HCT116 (cell line): ENCODE measurements around the gene TBP. TPM values are rescaled to one million over a fixed set of nuclear protein-coding genes. Genes with fewer than 3 reads are reported as not detected.

Source experiments
- ATAC-seq: fragments of 200-7000 bp; cut with Tn5 transposase; 2 replicates; pipeline ENCODE4 v1.9.1; 2020; ENCODE audit warnings: mild to moderate bottlenecking, moderate library complexity
- BruUV-seq: library from RNA; stranded (reverse); fragments of 400-500 nt; replicated peaks from 2 replicates; lab custom pipeline; 2021; lab: Mats Ljungman, UMichigan
- CTCF ChIA-PET: fragments of 300-600 bp; sonication (Branson Sonifier 250); formaldehyde crosslinking; loops from one replicate; lab custom pipeline; 2021; ENCODE audit warnings: antibody characterized with exemption; lab: Charles Lee
- POLR2A ChIA-PET: fragments of 300-600, 350-600 bp; sonication (Branson Sonifier 250); formaldehyde crosslinking; loops from one replicate; lab custom pipeline; 2021; ENCODE audit warnings: antibody characterized with exemption; lab: Charles Lee
- RAD21 ChIA-PET, 2 experiments: fragments of 300-600 bp; sonication (Branson Sonifier 250); formaldehyde crosslinking; loops; one replicate each; lab custom pipeline; 2023; ENCODE audit warnings: low total read pairs in 2 of 2; ENCODE audit not compliant: uncharacterized antibody in 2 of 2, unreplicated experiment in 2 of 2, low non-redundant PET in 1 of 2; lab: Charles Lee
- DNase-seq: peaks from one replicate; pipeline ENCODE4 v3.0.0-alpha.2; 2010; ENCODE audit warnings: low read depth, low spot score
- H2AFZ ChIP-seq: fragments of 200-600 bp; shearing (Covaris generic), sonication (generic); 2 replicates; pipeline ENCODE4 v1.6.1; 2017; ENCODE audit warnings: low read depth, mixed run types, mixed read lengths, antibody characterized with exemption, low read length; ENCODE audit not compliant: poor library complexity, severe bottlenecking
- H3K27ac ChIP-seq: 2 replicates; pipeline ENCODE4 v1.5.1; 2012; ENCODE audit warnings: low read depth, low read length
- H3K27me3 ChIP-seq: fragments of 200-600 bp; sonication (generic); 2 replicates; pipeline ENCODE4 v1.6.1; 2016; ENCODE audit warnings: mixed run types, low read length, mixed read lengths; ENCODE audit not compliant: insufficient read depth
- H3K36me3 ChIP-seq, 2 experiments: fragments of 200-500 bp in 1 of 2; fragments of 200-600 bp in 1 of 2; sonication (Bioruptor generic) in 1 of 2; sonication (generic) in 1 of 2; 2 replicates each; pipeline versions ENCODE4 v1.5.1 to v1.6.1; 2014 to 2016; ENCODE audit warnings: low read length in 2 of 2, inconsistent platforms in 1 of 2, mixed read lengths in 1 of 2, mixed run types in 1 of 2; ENCODE audit not compliant: insufficient read depth in 2 of 2, control insufficient read depth in 1 of 2
- H3K4me1 ChIP-seq, 2 experiments: fragments of 200-600 bp in 1 of 2; sonication (generic) in 1 of 2; 2 replicates each; pipeline versions ENCODE4 v1.5.1 to v1.6.1; 2012 to 2017; ENCODE audit warnings: low read length in 2 of 2, inconsistent platforms in 1 of 2, mild to moderate bottlenecking in 1 of 2, mixed read lengths in 1 of 2, mixed run types in 1 of 2, moderate library complexity in 1 of 2; ENCODE audit not compliant: insufficient read depth in 2 of 2, control insufficient read depth in 1 of 2
- H3K4me2 ChIP-seq: fragments of 200-600 bp; sonication (generic); 2 replicates; pipeline ENCODE4 v1.6.1; 2017; ENCODE audit warnings: mixed run types, low read length, mixed read lengths
- H3K4me3 ChIP-seq, 2 experiments: fragments of 200-600 bp in 1 of 2; sonication (generic) in 1 of 2; replicated peaks in 1 of 2; 2 replicates each; pipeline ENCODE4 v1.5.1; 2011 to 2016; ENCODE audit warnings: low read length in 2 of 2, control low read depth in 1 of 2, low read depth in 1 of 2, mild to moderate bottlenecking in 1 of 2, mixed read lengths in 1 of 2, mixed run types in 1 of 2
- H3K79me2 ChIP-seq: fragments of 200-600 bp; sonication (generic); 2 replicates; pipeline ENCODE4 v1.6.1; 2017; ENCODE audit warnings: mild to moderate bottlenecking, mixed run types, low read length, moderate library complexity, mixed read lengths; ENCODE audit not compliant: insufficient read depth
- H3K9ac ChIP-seq: fragments of 200-600 bp; sonication (generic); 2 replicates; pipeline ENCODE4 v1.6.1; 2016; ENCODE audit warnings: low read length, mixed read lengths
- H3K9me2 ChIP-seq: fragments of 200-600 bp; sonication (generic), shearing (Covaris generic); 2 replicates; pipeline ENCODE4 v1.6.1; 2017; ENCODE audit warnings: mixed run types, mild to moderate bottlenecking, moderate library complexity; ENCODE audit not compliant: insufficient read depth
- H3K9me3 ChIP-seq, 2 experiments: fragments of 200-500 bp in 1 of 2; fragments of 200-600 bp in 1 of 2; sonication (Bioruptor generic) in 1 of 2; sonication (generic) in 1 of 2; 2 replicates each; pipeline ENCODE4 v1.6.1; 2014 to 2017; ENCODE audit warnings: low read length in 2 of 2, mixed read lengths in 2 of 2, inconsistent platforms in 1 of 2, low read depth in 1 of 2, mild to moderate bottlenecking in 1 of 2, mixed run types in 1 of 2, moderate library complexity in 1 of 2; ENCODE audit not compliant: control insufficient read depth in 1 of 2, insufficient read depth in 1 of 2
- H4K20me1 ChIP-seq: fragments of 200-600 bp; sonication (generic), shearing (Covaris generic); 2 replicates; pipeline ENCODE4 v1.6.1; 2017; ENCODE audit warnings: mixed run types, mild to moderate bottlenecking, moderate library complexity; ENCODE audit not compliant: insufficient read depth
- CEBPB ChIP-seq: IDR thresholded peaks from 2 replicates; pipeline ENCODE4 v1.6.1; 2012; ENCODE audit warnings: low read depth
- EGR1 ChIP-seq: IDR thresholded peaks from 2 replicates; pipeline ENCODE4 v1.6.1; 2012; ENCODE audit warnings: low read depth
- ELF1 ChIP-seq: IDR thresholded peaks from 2 replicates; pipeline ENCODE4 v1.6.1; 2012; ENCODE audit warnings: low read depth, borderline replicate concordance
- EZH2 ChIP-seq: fragments of 200-600 bp; sonication (generic); IDR thresholded peaks from 2 replicates; pipeline ENCODE4 v1.6.1; 2017; ENCODE audit warnings: antibody characterized with exemption, mixed run types
- EZH2phosphoT487 ChIP-seq: fragments of 200-600 bp; IDR thresholded peaks from 2 replicates; pipeline ENCODE4 v1.6.1; 2018; ENCODE audit warnings: antibody characterized with exemption, borderline replicate concordance
- FOSL1 ChIP-seq: IDR thresholded peaks from 2 replicates; pipeline ENCODE4 v1.6.1; 2012; ENCODE audit warnings: low read depth
- JUND ChIP-seq: IDR thresholded peaks from 2 replicates; pipeline ENCODE4 v1.6.1; 2012
- POLR2AphosphoS5 ChIP-seq: IDR thresholded peaks from 2 replicates; pipeline ENCODE4 v1.6.1; 2011; ENCODE audit warnings: mild to moderate bottlenecking, low read depth, low read length, moderate library complexity
- RAD21 ChIP-seq: IDR thresholded peaks from 2 replicates; pipeline ENCODE4 v1.6.1; 2012; ENCODE audit warnings: low read depth, mild to moderate bottlenecking
- SIN3A ChIP-seq: IDR thresholded peaks from 2 replicates; pipeline ENCODE4 v1.6.1; 2012; ENCODE audit warnings: low read depth
- SP1 ChIP-seq: IDR thresholded peaks from 2 replicates; pipeline ENCODE4 v1.6.1; 2012; ENCODE audit warnings: low read depth
- TCF7L2 ChIP-seq: IDR thresholded peaks from 2 replicates; pipeline ENCODE4 v1.7.0; 2011; ENCODE audit warnings: borderline replicate concordance, inconsistent platforms; ENCODE audit not compliant: insufficient read depth, insufficient read length; ENCODE audit errors: extremely low read depth
- YY1 ChIP-seq: IDR thresholded peaks from 2 replicates; pipeline ENCODE4 v1.6.1; 2011; ENCODE audit warnings: low read length, low read depth, moderate library complexity, mild to moderate bottlenecking; ENCODE audit not compliant: insufficient replicate concordance; ENCODE audit errors: extremely low read depth
- ZFX ChIP-seq: fragments of 450-650 bp; IDR thresholded peaks from 2 replicates; pipeline ENCODE4 v1.6.1; 2017
- ZNF274 ChIP-seq: fragments of 200-500 bp; sonication (Bioruptor generic); IDR thresholded peaks from 2 replicates; pipeline ENCODE4 v1.6.1; 2014; ENCODE audit warnings: mild to moderate bottlenecking, low read depth, low read length, inconsistent platforms
- intact Hi-C: fragments of 100-400 bp; cut with micrococcal nuclease; formaldehyde crosslinking; loops from 2 replicates; pipeline ENCODE4 v1.10.0; 2022
- total RNA-seq: library from RNA; stranded (reverse); gene quantifications from one replicate; pipeline ENCODE4 v1.2.1, GENCODE V29; 2021; ENCODE audit not compliant: unreplicated experiment
- TF ChIP-seq, protein P1 (sequence below): IDR thresholded peaks from 2 replicates; pipeline ENCODE4 v1.6.1; 2012
- TF ChIP-seq, protein P2 (sequence below): IDR thresholded peaks from 2 replicates; pipeline ENCODE4 v1.6.1; 2012
- TF ChIP-seq, protein P3 (sequence below): IDR thresholded peaks from 2 replicates; pipeline ENCODE4 v1.6.1; 2011; ENCODE audit warnings: mild to moderate bottlenecking, low read length, moderate library complexity; ENCODE audit not compliant: insufficient replicate concordance; ENCODE audit errors: extremely low read depth
- TF ChIP-seq, protein P4 (sequence below): IDR thresholded peaks from 2 replicates; pipeline ENCODE4 v1.6.1; 2012; ENCODE audit warnings: low read depth

Gene TBP
- total RNA-seq, 1 experiment from 2014 or later = 22.7 TPM

DNA sequence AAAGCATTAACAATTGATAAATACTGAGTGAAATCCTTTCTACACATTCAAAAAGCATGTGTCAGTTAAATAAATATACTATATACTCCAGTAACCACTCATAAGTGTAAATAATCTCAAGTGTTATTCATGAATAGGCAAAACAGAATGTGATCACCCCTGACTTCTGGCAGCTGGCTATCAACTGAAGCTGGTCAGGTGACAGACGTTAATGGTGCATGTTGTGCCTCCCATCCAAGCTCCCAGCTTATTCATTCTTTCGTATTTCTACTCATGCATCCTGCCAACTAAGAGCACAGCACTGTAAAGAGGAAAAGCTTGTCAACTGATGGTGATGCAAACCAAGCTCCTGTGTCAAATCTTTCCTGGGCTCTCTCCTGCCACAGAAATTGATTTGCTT lies 8.8 kb upstream of the TBP start (continued):
- TF ChIP-seq POLR2AphosphoS5 (no peak), CEBPB (no peak)

DNA sequence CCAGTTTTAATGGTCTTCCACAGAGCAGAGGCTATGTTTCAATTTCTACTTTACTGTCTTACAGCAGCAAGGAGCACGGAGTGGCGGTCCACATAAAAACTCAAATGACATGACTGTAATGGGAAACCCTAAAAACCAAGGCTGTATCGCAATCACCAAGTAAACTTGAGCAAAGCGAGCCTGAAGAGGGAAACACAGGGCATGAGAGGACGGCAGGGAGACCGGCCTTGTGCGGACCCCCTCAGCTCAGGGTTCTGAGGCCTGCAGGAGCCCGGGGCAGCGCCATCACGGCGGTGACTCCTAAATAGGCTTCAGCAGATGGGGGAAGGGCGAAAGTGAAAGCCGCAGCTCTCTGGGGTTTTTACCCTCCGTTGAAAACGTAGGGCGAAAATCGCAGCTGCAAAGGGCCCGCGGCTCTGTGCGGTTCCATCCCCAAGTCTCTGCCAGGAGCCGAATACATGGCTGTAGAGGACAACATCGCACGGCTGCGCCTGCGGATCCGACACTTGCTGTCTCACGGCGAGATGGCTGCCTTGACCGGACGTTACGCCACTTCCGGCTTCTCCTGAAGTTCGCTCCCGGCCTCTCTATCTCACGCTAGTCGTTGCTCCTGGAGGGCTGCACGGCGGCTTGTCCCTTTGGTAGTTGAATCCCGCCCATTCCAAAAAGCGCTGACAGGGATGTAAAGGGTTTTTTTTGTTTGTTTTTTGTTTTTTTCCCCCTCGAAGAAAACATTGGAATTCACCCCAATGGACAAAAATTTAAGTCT lies 1.2 kb upstream of the TBP start, which contains the start of gene PSMB1:
Gene PSMB1 (minus strand): TSS at position 543 of the 769 bp plus-strand sequence. CDS start 65 bp downstream, at position 478.
- peak within 1 kb of the TSS; percentile 99 for H3K9ac ChIP-seq
- CTCF ChIA-PET = no interaction called here
- H3K27ac ChIP-seq = peak within 1 kb of the TSS; percentile 79
- peaks cover 89% of the 10 kb centered on the region for H3K79me2 ChIP-seq
- peaks cover 21 to 32% of the 10 kb centered on the region in 2 experiments for H3K36me3 ChIP-seq
- peaks cover 22% of the 10 kb centered on the region; the same call in 1 of the 2 replicates for H4K20me1 ChIP-seq
- no peaks in the 10 kb centered on the region for H3K9me2 ChIP-seq
- BruUV-seq = no TSS peak
- POLR2A ChIA-PET = no interaction called here
- RAD21 ChIA-PET = no interaction called here
- no peaks in the 10 kb centered on the region for H3K9me3 ChIP-seq
- peak; percentile 75 for ATAC-seq
- intact Hi-C loops = loop anchor here (2.0 kb wide), 1 partner anchor 850 kb away; the partner anchor contains the start of genes C6orf120 and WDR27
- peaks cover 12 to 16% of the 10 kb centered on the region in 2 experiments for H3K4me1 ChIP-seq
- peak within 1 kb of the TSS; percentile 93 for H3K4me2 ChIP-seq
- peak within 1 kb of the TSS; percentile 98 for H2AFZ ChIP-seq
- peak within 1 kb of the TSS; percentile 91 to 99 for H3K4me3 ChIP-seq
- peak; percentile 95 for DNase-seq
- H3K27me3 ChIP-seq = no peaks in the 10 kb centered on the region
- no peak for TF ChIP-seq ZNF274
- TF ChIP-seq RAD21 = no peak
- TF ChIP-seq YY1 = peak; percentile 91
- 0 out of 2 replicates have a peak, but pooled peaks have one; percentile 14 for TF ChIP-seq EGR1
- TF ChIP-seq, protein P1, sequence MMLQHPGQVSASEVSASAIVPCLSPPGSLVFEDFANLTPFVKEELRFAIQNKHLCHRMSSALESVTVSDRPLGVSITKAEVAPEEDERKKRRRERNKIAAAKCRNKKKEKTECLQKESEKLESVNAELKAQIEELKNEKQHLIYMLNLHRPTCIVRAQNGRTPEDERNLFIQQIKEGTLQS = no peak
- peak; percentile 86 for TF ChIP-seq ZFX
- no peak; the same call in 1 of the 2 replicates for TF ChIP-seq CEBPB
- TF ChIP-seq, protein P2, sequence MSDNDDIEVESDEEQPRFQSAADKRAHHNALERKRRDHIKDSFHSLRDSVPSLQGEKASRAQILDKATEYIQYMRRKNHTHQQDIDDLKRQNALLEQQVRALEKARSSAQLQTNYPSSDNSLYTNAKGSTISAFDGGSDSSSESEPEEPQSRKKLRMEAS = peak; percentile 76
- TF ChIP-seq, protein P3, sequence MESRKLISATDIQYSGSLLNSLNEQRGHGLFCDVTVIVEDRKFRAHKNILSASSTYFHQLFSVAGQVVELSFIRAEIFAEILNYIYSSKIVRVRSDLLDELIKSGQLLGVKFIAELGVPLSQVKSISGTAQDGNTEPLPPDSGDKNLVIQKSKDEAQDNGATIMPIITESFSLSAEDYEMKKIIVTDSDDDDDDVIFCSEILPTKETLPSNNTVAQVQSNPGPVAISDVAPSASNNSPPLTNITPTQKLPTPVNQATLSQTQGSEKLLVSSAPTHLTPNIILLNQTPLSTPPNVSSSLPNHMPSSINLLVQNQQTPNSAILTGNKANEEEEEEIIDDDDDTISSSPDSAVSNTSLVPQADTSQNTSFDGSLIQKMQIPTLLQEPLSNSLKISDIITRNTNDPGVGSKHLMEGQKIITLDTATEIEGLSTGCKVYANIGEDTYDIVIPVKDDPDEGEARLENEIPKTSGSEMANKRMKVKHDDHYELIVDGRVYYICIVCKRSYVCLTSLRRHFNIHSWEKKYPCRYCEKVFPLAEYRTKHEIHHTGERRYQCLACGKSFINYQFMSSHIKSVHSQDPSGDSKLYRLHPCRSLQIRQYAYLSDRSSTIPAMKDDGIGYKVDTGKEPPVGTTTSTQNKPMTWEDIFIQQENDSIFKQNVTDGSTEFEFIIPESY = peak; percentile 60
- no peak for TF ChIP-seq EZH2
- TF ChIP-seq EZH2phosphoT487 = no peak
- TF ChIP-seq POLR2AphosphoS5 = peak; percentile 97
- TF ChIP-seq SP1 = peak; percentile 31; the same call in 1 of the 2 replicates
- TF ChIP-seq TCF7L2 = peak; percentile 46
- peak; percentile 64; the same call in 1 of the 2 replicates for TF ChIP-seq SIN3A
- TF ChIP-seq JUND = no peak
- peak; percentile 80 for TF ChIP-seq ELF1
- TF ChIP-seq FOSL1 = no peak
- TF ChIP-seq, protein P4, sequence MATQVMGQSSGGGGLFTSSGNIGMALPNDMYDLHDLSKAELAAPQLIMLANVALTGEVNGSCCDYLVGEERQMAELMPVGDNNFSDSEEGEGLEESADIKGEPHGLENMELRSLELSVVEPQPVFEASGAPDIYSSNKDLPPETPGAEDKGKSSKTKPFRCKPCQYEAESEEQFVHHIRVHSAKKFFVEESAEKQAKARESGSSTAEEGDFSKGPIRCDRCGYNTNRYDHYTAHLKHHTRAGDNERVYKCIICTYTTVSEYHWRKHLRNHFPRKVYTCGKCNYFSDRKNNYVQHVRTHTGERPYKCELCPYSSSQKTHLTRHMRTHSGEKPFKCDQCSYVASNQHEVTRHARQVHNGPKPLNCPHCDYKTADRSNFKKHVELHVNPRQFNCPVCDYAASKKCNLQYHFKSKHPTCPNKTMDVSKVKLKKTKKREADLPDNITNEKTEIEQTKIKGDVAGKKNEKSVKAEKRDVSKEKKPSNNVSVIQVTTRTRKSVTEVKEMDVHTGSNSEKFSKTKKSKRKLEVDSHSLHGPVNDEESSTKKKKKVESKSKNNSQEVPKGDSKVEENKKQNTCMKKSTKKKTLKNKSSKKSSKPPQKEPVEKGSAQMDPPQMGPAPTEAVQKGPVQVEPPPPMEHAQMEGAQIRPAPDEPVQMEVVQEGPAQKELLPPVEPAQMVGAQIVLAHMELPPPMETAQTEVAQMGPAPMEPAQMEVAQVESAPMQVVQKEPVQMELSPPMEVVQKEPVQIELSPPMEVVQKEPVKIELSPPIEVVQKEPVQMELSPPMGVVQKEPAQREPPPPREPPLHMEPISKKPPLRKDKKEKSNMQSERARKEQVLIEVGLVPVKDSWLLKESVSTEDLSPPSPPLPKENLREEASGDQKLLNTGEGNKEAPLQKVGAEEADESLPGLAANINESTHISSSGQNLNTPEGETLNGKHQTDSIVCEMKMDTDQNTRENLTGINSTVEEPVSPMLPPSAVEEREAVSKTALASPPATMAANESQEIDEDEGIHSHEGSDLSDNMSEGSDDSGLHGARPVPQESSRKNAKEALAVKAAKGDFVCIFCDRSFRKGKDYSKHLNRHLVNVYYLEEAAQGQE = no peak
